Heart left ventricle (tissue), 16 donors: ENCODE measurements around the gene EPG5. TPM values are rescaled to one million over a fixed set of nuclear protein-coding genes. Genes with fewer than 3 reads are reported as not detected.

Source experiments
- ATAC-seq, 4 donors: fragments of 200-7000 bp; cut with Tn5 transposase; one replicate each; pipeline ENCODE4 v1.9.1; 2020 to 2022; ENCODE audit warnings: moderate library complexity in 4 of 4, mild to moderate bottlenecking in 3 of 4, moderate number of reproducible peaks in 1 of 4
- DNase-seq, 5 donors: peaks; one replicate each; pipeline ENCODE4 v3.0.0-alpha.2; 2020
- H3K27ac ChIP-seq, 12 donors: fragments of 200-600 bp; sonication (generic) in 4 of 12; one replicate each; pipeline versions ENCODE4 v1.5.0 to v1.8.0; 2016 to 2022; ENCODE audit warnings: mild to moderate bottlenecking in 2 of 12
- H3K27me3 ChIP-seq, 9 donors: fragments of 200-600 bp; sonication (generic) in 2 of 9; one replicate each; pipeline versions ENCODE4 v1.5.1 to v1.8.0; 2016 to 2022; ENCODE audit warnings: mild to moderate bottlenecking in 3 of 9
- H3K36me3 ChIP-seq, 9 donors: fragments of 200-600 bp; sonication (generic) in 2 of 9; one replicate each; pipeline versions ENCODE4 v1.5.0 to v1.8.0; 2018 to 2022; ENCODE audit warnings: mild to moderate bottlenecking in 2 of 9
- H3K4me1 ChIP-seq, 12 donors: fragments of 200-600 bp; sonication (generic) in 4 of 12; one replicate each; pipeline versions ENCODE4 v1.5.0 to v1.8.0; 2016 to 2022; ENCODE audit warnings: mild to moderate bottlenecking in 3 of 12
- H3K4me3 ChIP-seq, 12 donors: fragments of 200-600 bp; sonication (generic) in 4 of 12; one replicate each; pipeline versions ENCODE4 v1.5.0 to v1.8.0; 2017 to 2022; ENCODE audit warnings: mild to moderate bottlenecking in 9 of 12, moderate library complexity in 4 of 12
- H3K9me3 ChIP-seq, 12 donors: fragments of 200-600 bp; sonication (generic) in 4 of 12; one replicate each; pipeline versions ENCODE4 v1.5.0 to v1.8.0; 2016 to 2022; ENCODE audit warnings: mild to moderate bottlenecking in 1 of 12
- CTCF ChIP-seq, 12 donors: fragments of 200-600 bp; sonication (generic) in 4 of 12; IDR thresholded peaks; one replicate each; pipeline versions ENCODE4 v1.5.0 to v1.8.0; 2018 to 2022; ENCODE audit warnings: antibody characterized with exemption in 12 of 12, mild to moderate bottlenecking in 5 of 12
- POLR2A ChIP-seq, 2 donors: fragments of 450-650 bp; IDR thresholded peaks; one replicate each; pipeline ENCODE4 v1.6.1; 2017; ENCODE audit warnings: antibody characterized with exemption in 2 of 2, mild to moderate bottlenecking in 2 of 2, moderate library complexity in 2 of 2
- WGBS, 4 donors: extraction: QIAGEN DNeasy Blood & Tissue Kit in 2 of 4; methylation state at CpG; one replicate each; pipeline versions ENCODE4 v1.1.5 to v1.1.7; 2013 to 2018; 5-methylcytosine and 5-hydroxymethylcytosine counted together
- intact Hi-C, 10 donors: fragments of 100-400 bp; cut with DNase I; formaldehyde crosslinking; loops; one replicate each; pipeline versions ENCODE4 v1.11.1 to v1.14.2; 2022
- polyA plus RNA-seq, 2 donors: library from polyadenylated mRNA; stranded (reverse); fragments of 200-250 nt; gene quantifications; one replicate each; pipeline ENCODE4 v1.2.3, GENCODE V29; 2013
- total RNA-seq, 9 donors: library from RNA; depleted of rRNA in 2 of 9; stranded (reverse); fragments of >200 nt in 2 of 9; fragmentation: NEBNext Ultra II Directional in 3 of 9; extraction: Animal tissue kit (Norgen Biotek cat#: 25700) in 3 of 9; gene quantifications; one replicate each; pipeline versions ENCODE4 v1.1.0 to v1.2.4, GENCODE V29; 2016 to 2023
- donor health status: ischemic (EF 13 %, LVEDD 7.1; RV severe dilation, severe dysfunction).
- donor health status: healthy with polysubstance abuse.
- donor health status: DM: no; HTN: yes; CAD: no.
- donor health status: DM: no; HTN: no; CAD: no.
- donor health status: ischemic (EF 25% LVEDD 6.9; RV normal size, moderate dysfunction).
- donor health status: ischemic (EF 25% LVEDD 5.7; RV mildly dilated, moderate dysfunction).
- donor health status: healthy.
- donor health status: DM: yes; HTN: yes; CAD: no.
- donor health status: ischemic (EF 35%, LVEDD 5.7; RV mildly dilated, moderate dysfunction).
- donor health status: nonischemic (EF 11% LVEDD 7.7; RV severe dilation, severe dysfunction).
- donor health status: DM: yes; HTN: yes; CAD: no.
- donor health status: PGD.
- donor health status: ischemic (EF 29% LVEDD 5.4; RV normal size, mild dysfunction).
- donor health status: nonischemic (EF 23%, LVEDD 6.1; RV moderate dilation, normal function).

Gene EPG5
- total and polyA plus RNA-seq, 11 donors, result 7.9 to 37.8 (median 23.5) TPM

GRCh38 chr18:45895339-45895738 is 71.8 kb downstream of the EPG5 start:
- Histone ChIP-seq H3K4me1 (peaks cover 0 to 8% (median 0%) of the 10 kb centered on the region in 12 donors), H3K9me3 (no peaks in the 10 kb centered on the region), H3K27ac (no peak overlapping the region), H3K27me3 (no peaks in the 10 kb centered on the region), H3K36me3 (peaks cover 0 to 94% (median 78%) of the 10 kb centered on the region in 9 donors), H3K4me3 (no peak overlapping the region)
- DNase-seq (no peak), ATAC-seq (no peak)
- intact Hi-C loops, result no loop called here
- TF ChIP-seq CTCF (IDR thresholded peaks at IDR 0.05) (no peak), POLR2A (IDR thresholded peaks at IDR 0.05) (no peak)
- WGBS, 4 donors, result 80 to 85% (median 83%) methylated on average over 1 of the region's 1 CpG

GRCh38 chr18:45894818-45895217 is 72.3 kb downstream of the EPG5 start:
- Histone ChIP-seq H3K27me3 (no peaks in the 10 kb centered on the region), H3K4me3 (no peak overlapping the region), H3K9me3 (no peaks in the 10 kb centered on the region), H3K27ac (no peak overlapping the region), H3K36me3 (peaks cover 0 to 94% (median 78%) of the 10 kb centered on the region in 9 donors), H3K4me1 (peaks cover 0 to 13% (median 0%) of the 10 kb centered on the region in 12 donors)
- ATAC-seq, result no peak
- no peak for TF ChIP-seq CTCF (IDR thresholded peaks at IDR 0.05)
- TF ChIP-seq POLR2A (IDR thresholded peaks at IDR 0.05), result no peak
- no peak for DNase-seq
- 50 to 98% (median 80%) methylated on average over 2 to 3 of the region's 3 CpGs for WGBS, 4 donors
- intact Hi-C loops, result no loop called here

GRCh38 chr18:45891806-45892205 is 75.3 kb downstream of the EPG5 start:
- H3K9me3 ChIP-seq, result no peaks in the 10 kb centered on the region
- H3K27me3 ChIP-seq, result no peaks in the 10 kb centered on the region
- no peak overlapping the region for H3K27ac ChIP-seq
- DNase-seq (no peak), ATAC-seq (no peak)
- intact Hi-C loops, result no loop called here
- no peak for TF ChIP-seq CTCF (IDR thresholded peaks at IDR 0.05)
- TF ChIP-seq POLR2A (IDR thresholded peaks at IDR 0.05), result no peak
- peaks cover 0 to 20% (median 0%) of the 10 kb centered on the region in 12 donors for H3K4me1 ChIP-seq
- H3K36me3 ChIP-seq, result peaks cover 0 to 93% (median 76%) of the 10 kb centered on the region in 9 donors
- WGBS, 4 donors, result 50 to 63% (median 56%) methylated on average over 2 of the region's 2 CpGs
- H3K4me3 ChIP-seq, result no peak overlapping the region

- ATAC-seq (peak in 1 of 4 donors; percentile 31), DNase-seq (no peak)
- peaks cover 0 to 20% (median 0%) of the 10 kb centered on the region in 12 donors for H3K4me1 ChIP-seq
- TF ChIP-seq CTCF (IDR thresholded peaks at IDR 0.05) (no peak), POLR2A (IDR thresholded peaks at IDR 0.05) (no peak)
- H3K36me3 ChIP-seq, result peaks cover 0 to 94% (median 74%) of the 10 kb centered on the region in 9 donors
- no peaks in the 10 kb centered on the region for H3K27me3 ChIP-seq
- H3K27ac ChIP-seq, result peak overlapping the region in 1 of 12 donors; percentile 55
- WGBS, 4 donors, result 89 to 97% (median 93%) methylated on average over 1 of the region's 1 CpG
- no peaks in the 10 kb centered on the region for H3K9me3 ChIP-seq
- no peak overlapping the region for H3K4me3 ChIP-seq
- intact Hi-C loops, result no loop called here
Observed at GRCh38 chr18:45890606-45891005, 76.5 kb downstream of the EPG5 start.
